Suppressor macrophage (primary cell): ENCODE results near the gene PRKCE.

Source experiments
- DNase-seq, 4 experiments: peaks; one replicate each; pipeline ENCODE4 v3.0.0-alpha.2; 2020 to 2022

The PRKCE gene

GRCh38 chr2:46091004-46091403 is 439.5 kb downstream of the PRKCE start:
- no peak for DNase-seq

GRCh38 chr2:46091961-46092667 is 440.6 kb downstream of the PRKCE start:
- DNase-seq, result no peak

GRCh38 chr2:46094689-46095088 is 443.2 kb downstream of the PRKCE start:
- DNase-seq, result no peak

GRCh38 chr2:46095830-46096229 is 444.4 kb downstream of the PRKCE start:
- DNase-seq, result peak; percentile 37 to 62 (median 38)

- peak; percentile 51 to 89 (median 71) for DNase-seq
Observed at GRCh38 chr2:46096260-46096659, 444.8 kb downstream of the PRKCE start.

GRCh38 chr2:46097714-46098480 is 446.4 kb downstream of the PRKCE start:
- DNase-seq, result peak; percentile 89 to 98 (median 94)

- peak; percentile 17 to 60 (median 41) for DNase-seq
Observed at GRCh38 chr2:46098621-46099062, 447.2 kb downstream of the PRKCE start.

GRCh38 chr2:46101557-46102220 is 450.2 kb downstream of the PRKCE start:
- DNase-seq, result no peak

- no peak for DNase-seq
Observed at GRCh38 chr2:46106690-46107089, 455.2 kb downstream of the PRKCE start.

- no peak for DNase-seq
Observed at GRCh38 chr2:46114996-46115395, 463.5 kb downstream of the PRKCE start.

GRCh38 chr2:46116150-46116549 is 464.7 kb downstream of the PRKCE start:
- no peak for DNase-seq

- DNase-seq, result no peak
Observed at GRCh38 chr2:46116553-46116991, 465.1 kb downstream of the PRKCE start.

- no peak for DNase-seq
Observed at GRCh38 chr2:46117379-46117778, 465.9 kb downstream of the PRKCE start.

- DNase-seq, result no peak
Observed at GRCh38 chr2:46117994-46118393, 466.5 kb downstream of the PRKCE start.

- DNase-seq, result peak in 2 of 4 experiments; percentile 24 to 48
Observed at GRCh38 chr2:46118656-46119371, 467.3 kb downstream of the PRKCE start.

- DNase-seq, result peak in 2 of 4 experiments; percentile 10 to 24
Observed at GRCh38 chr2:46119453-46119852, 468.0 kb downstream of the PRKCE start.

GRCh38 chr2:46120792-46121555 is 469.5 kb downstream of the PRKCE start:
- no peak for DNase-seq

GRCh38 chr2:46122318-46122976 is 471.0 kb downstream of the PRKCE start:
- no peak for DNase-seq

GRCh38 chr2:46123013-46123412 is 471.5 kb downstream of the PRKCE start:
- no peak for DNase-seq

GRCh38 chr2:46125798-46126197 is 474.3 kb downstream of the PRKCE start:
- DNase-seq, result no peak

- DNase-seq, result no peak
Observed at GRCh38 chr2:46126571-46126970, 475.1 kb downstream of the PRKCE start.
